Nephron (organoid): Measurements from ENCODE around the gene FCRL6.

Source experiments
- H3K27ac Mint-ChIP-seq, 3 experiments: 2 replicates each; pipeline ENCODE4 v1.8.0; 2020; ENCODE audit warnings: mixed read lengths in 3 of 3, mild to moderate bottlenecking in 2 of 3, moderate library complexity in 1 of 3
- H3K27me3 Mint-ChIP-seq: 2 replicates; pipeline ENCODE4 v1.8.0; 2021; ENCODE audit warnings: low read depth, mild to moderate bottlenecking, moderate library complexity, mixed read lengths
- H3K36me3 Mint-ChIP-seq: 2 replicates; pipeline ENCODE4 v1.8.0; 2020; ENCODE audit warnings: low read depth, mixed read lengths
- H3K4me1 Mint-ChIP-seq: 2 replicates; pipeline ENCODE4 v1.8.0; 2020; ENCODE audit warnings: mixed read lengths
- H3K4me3 Mint-ChIP-seq, 3 experiments: 2 replicates each; pipeline ENCODE4 v1.8.0; 2020; ENCODE audit warnings: mild to moderate bottlenecking in 3 of 3, mixed read lengths in 3 of 3, moderate library complexity in 2 of 3
- H3K9me3 Mint-ChIP-seq: 2 replicates; pipeline ENCODE4 v1.8.0; 2020; ENCODE audit warnings: mixed read lengths
- CTCF ChIP-seq, 3 experiments: fragments of 200-600 bp; sonication (generic); IDR thresholded peaks; one replicate each; pipeline ENCODE4 v1.5.0; 2021; ENCODE audit warnings: antibody characterized with exemption in 3 of 3; ENCODE audit not compliant: unreplicated experiment in 3 of 3

The FCRL6 gene

GRCh38 chr1:159780583-159781582 is 21.3 kb upstream of the FCRL6 start, which contains the start of gene DUSP23:
TSS of gene DUSP23 (plus strand) at chr1:159780962. CDS start at chr1:159781101, 139 bp downstream.
- Mint-ChIP-seq H3K27ac (peak within 1 kb of the TSS; percentile 7 to 67 (median 39)), H3K4me3 (peak within 1 kb of the TSS; percentile 79 to 84 (median 82)), H3K4me1 (peaks cover 12% of the 10 kb centered on the region), H3K36me3 (no peaks in the 10 kb centered on the region), H3K9me3 (no peaks in the 10 kb centered on the region), H3K27me3 (no peaks in the 10 kb centered on the region)
- peak; percentile 94 to 97 (median 96) for TF ChIP-seq CTCF (IDR thresholded peaks at IDR 0.05; ENCODE audit: unreplicated experiment in 3 of 3)

GRCh38 chr1:159781992-159782391 is 20.2 kb upstream of the FCRL6 start:
- Mint-ChIP-seq H3K4me1 (peaks cover 21% of the 10 kb centered on the region), H3K36me3 (no peaks in the 10 kb centered on the region), H3K9me3 (no peaks in the 10 kb centered on the region), H3K4me3 (peak overlapping the region; percentile 79 to 84 (median 82)), H3K27me3 (no peaks in the 10 kb centered on the region), H3K27ac (no peak overlapping the region)
- TF ChIP-seq CTCF (IDR thresholded peaks at IDR 0.05; ENCODE audit: unreplicated experiment in 3 of 3), result no peak

GRCh38 chr1:159783724-159784123 is 18.4 kb upstream of the FCRL6 start:
- peaks cover 23% of the 10 kb centered on the region for H3K4me1 Mint-ChIP-seq
- TF ChIP-seq CTCF (IDR thresholded peaks at IDR 0.05; ENCODE audit: unreplicated experiment in 3 of 3), result no peak
- no peaks in the 10 kb centered on the region for H3K9me3 Mint-ChIP-seq

GRCh38 chr1:159786465-159786864 is 15.7 kb upstream of the FCRL6 start:
- Mint-ChIP-seq H3K4me3 (no peak overlapping the region), H3K36me3 (no peaks in the 10 kb centered on the region), H3K27ac (no peak overlapping the region), H3K27me3 (peaks cover 9% of the 10 kb centered on the region), H3K9me3 (no peaks in the 10 kb centered on the region), H3K4me1 (peaks cover 13% of the 10 kb centered on the region)
- TF ChIP-seq CTCF (IDR thresholded peaks at IDR 0.05; ENCODE audit: unreplicated experiment in 3 of 3), result no peak

More at GRCh38 chr1:159783724-159784123, 18.4 kb upstream of the FCRL6 start:
- Mint-ChIP-seq H3K27me3 (no peaks in the 10 kb centered on the region), H3K36me3 (no peaks in the 10 kb centered on the region), H3K27ac (peak overlapping the region in 1 of 3 experiments; percentile 8), H3K4me3 (peak overlapping the region in 2 of 3 experiments; percentile 17 to 82)

- Mint-ChIP-seq H3K36me3 (no peaks in the 10 kb centered on the region), H3K4me1 (peaks cover 11% of the 10 kb centered on the region), H3K27me3 (peaks cover 14% of the 10 kb centered on the region), H3K27ac (peak overlapping the region in 1 of 3 experiments; percentile 25), H3K9me3 (no peaks in the 10 kb centered on the region), H3K4me3 (no peak overlapping the region)
- TF ChIP-seq CTCF (IDR thresholded peaks at IDR 0.05; ENCODE audit: unreplicated experiment in 3 of 3), result no peak
Observed at GRCh38 chr1:159786966-159787365, 15.2 kb upstream of the FCRL6 start.
